Activated CD8-positive, alpha-beta memory T cell treated with anti-CD3 and anti-CD28 coated beads for 1 hour (primary cell): ENCODE measurements around the gene NIPSNAP2.
A peak's percentile ranks its signal among the peaks of the same experiment; 100 is the strongest.
"Not testable (repeated sequence)": the region's sequence is repeated elsewhere in the genome, so short reads cannot be mapped to it uniquely, and the experiment has no call there.

ENCODE experiments used
- DNase-seq, 2 donors: peaks; one replicate each; pipeline ENCODE4 v3.0.0-alpha.2; 2020; ENCODE audit warnings: low read depth in 1 of 2; ENCODE audit errors: extremely low read depth in 1 of 2

The NIPSNAP2 gene

DNA sequence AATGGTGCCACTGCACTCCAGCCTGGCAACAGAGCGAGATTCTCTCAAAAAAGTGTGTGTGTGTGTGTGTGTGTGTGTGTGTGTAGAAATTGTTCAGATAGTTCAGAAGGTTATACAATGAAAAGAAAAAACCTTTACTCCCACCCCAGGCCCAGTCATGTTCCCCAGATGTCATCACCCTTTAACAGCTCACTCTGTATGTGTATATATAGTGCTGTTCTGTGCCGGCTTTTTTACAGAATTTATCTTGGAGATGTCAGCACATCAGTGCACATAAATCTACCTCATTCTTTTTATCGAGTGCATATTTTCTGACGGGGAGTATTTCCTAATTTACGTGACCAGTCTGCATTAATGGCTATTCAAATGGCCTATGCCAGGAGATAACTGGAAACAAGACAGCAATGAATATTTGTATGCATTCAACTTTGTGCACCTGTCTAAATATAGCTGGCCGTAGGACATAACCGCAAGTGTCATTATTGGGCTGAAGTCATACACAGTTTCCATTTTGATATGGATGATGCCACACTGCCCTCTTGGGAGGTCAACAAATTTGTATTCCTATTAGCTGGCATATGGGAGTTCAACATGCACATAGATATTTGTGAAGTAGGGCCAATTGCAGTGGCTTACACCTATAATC is 11.7 kb downstream of the NIPSNAP2 start:
- no peak for DNase-seq

GRCh38 chr7:55977831-55978230 is 13.4 kb downstream of the NIPSNAP2 start:
- DNase-seq, result no peak

GRCh38 chr7:55980266-55980665 is 15.9 kb downstream of the NIPSNAP2 start:
- DNase-seq, result no peak

GRCh38 chr7:55983537-55983936 is 19.2 kb downstream of the NIPSNAP2 start:
- DNase-seq, result no peak

DNA sequence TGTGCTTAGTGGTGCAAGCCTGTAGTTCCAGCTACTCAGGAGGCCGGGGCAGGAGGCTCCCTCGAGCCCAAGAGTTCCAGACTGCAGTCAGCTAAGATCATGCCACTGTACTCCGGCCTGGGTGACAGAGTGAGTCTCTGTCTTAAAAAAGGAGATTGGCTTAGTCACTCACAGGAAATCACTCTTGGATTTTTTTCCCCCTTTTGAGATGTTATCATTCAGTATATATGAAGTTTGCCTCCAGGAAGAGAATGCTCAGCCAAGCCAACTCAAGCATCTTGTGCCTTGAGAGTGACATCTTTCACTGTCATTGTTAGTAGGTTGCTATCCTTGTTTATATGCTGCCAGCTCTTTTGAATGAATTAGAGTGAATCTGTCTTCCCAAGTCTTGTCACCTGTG is 28.0 kb downstream of the NIPSNAP2 start:
- DNase-seq, result no peak

GRCh38 chr7:55996856-55997500 is 32.6 kb downstream of the NIPSNAP2 start:
- DNase-seq, result no peak

DNA sequence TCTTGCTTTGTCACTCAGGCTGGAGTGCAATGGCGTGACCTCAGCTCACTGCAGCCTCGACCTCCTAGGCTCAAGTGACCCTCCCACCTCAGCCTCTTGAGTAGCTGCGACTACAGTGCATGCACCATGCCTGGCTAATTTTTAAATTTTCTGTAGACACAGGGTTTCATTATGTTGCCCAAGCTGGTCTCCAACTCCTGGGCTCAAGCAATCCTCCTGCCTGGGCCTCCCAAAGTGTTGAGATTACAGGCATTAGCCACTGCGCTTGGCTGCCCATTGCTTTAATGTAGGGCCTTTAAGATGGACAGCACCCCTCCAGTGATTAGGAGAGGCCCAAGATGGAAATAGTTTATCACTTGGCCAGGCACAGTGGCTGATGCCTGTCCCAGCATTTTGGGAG is 39.4 kb downstream of the NIPSNAP2 start:
- DNase-seq, result no peak

DNA sequence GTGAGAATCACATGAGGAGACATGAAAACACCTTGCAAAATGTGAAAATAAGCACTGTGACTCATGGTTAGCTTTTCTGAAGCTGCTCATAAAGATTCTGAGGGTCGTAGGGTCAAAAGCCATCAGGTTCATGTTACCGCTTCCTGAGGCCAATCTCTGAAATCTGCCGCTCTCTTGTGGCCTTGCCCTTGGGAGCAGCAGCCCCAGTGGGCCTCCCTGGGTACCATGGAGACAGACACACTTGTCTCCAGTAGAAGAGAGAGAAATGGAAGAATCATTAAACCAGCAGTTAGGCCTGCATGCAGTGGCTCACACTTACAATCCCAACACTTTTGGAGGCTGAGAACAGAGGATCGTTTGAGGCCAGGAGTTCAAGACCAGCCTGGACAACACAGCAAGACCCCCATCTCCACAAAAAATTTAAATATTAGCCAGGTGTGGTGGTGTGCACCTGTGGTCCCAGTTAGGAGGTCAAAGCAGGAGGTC is 42.8 kb downstream of the NIPSNAP2 start:
- no peak for DNase-seq

- no peak for DNase-seq
Measured at GRCh38 chr7:56007891-56008290, 43.5 kb downstream of the NIPSNAP2 start.

DNA sequence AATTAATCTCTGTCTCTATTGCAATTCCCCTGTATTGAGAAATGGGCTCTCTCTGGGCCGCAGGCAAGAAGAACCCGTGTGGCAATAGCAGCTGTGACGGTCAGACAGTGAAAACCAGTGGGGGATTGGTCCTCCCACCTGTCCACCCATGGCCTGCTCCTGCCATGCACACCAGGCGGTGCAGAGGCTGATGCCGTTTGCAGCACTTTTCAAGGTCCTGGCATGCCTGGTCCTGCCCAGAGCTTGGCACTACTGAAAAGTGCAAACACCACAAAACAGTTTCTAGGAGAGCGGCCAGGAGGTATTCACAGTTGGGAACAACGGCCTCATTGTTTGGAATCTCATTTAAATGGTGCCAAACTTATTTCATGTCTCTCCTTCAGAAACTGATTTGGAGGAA is 45.3 kb downstream of the NIPSNAP2 start:
- no peak for DNase-seq

GRCh38 chr7:56017015-56017414 is 52.6 kb downstream of the NIPSNAP2 start:
- DNase-seq, result not testable (repeated sequence)

DNA sequence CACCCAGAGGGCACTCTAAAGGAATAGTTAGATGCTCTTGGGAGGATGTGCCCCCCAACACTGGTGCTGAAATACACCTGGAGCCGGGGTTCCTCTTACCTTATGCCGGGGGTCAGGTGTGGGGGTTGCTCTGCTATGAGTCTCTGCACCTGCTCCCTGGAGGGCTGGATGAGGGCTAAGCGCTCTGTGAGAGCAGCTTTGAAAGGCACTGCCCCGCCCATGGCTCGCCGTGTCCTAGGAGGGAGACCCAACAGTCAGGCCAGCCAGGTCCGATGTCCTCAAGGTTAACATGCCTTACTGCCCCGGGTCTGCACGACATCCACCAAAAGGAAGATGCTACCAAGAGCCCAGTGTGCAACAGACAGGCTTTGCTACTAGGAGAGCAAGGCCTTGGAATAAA is 55.1 kb downstream of the NIPSNAP2 start:
- no peak for DNase-seq

DNA sequence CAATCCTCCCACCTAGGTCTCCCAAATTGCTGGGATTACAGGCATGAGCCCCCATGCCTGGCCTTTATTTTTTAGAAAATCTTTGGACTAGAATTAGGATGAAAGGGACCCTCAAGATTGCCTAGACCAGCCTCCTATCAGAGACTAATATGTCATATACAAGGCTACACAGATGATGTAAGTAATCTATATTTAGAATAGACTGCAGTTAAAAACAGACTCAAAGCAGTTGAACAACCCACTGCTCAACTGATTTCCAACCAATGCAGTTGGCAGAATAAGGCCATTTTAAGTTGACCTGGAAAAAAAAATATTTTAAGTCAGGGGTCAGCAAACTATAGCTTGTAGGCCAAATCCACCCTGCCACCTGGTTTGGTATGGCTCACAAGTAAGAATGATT is 59.1 kb downstream of the NIPSNAP2 start:
- no peak for DNase-seq

DNA sequence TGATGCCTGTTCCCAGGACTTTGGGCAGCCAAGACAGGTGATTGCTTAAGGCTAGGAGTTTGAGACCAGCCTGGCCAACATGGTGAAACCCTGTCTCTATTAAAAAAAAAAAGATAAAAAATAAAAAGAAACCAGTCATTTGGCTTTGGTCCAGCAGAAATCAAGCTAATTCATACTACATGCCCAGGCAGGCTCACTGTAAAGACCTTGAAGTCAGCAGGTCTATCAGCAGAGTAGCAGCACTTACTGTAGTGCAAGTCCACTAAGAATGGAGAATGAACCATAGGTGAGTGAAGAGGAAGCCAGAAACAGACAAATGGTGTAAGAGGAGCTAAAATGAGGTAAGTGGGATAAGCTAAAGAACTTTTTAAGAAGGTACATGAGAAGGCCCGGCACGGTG is 62.2 kb downstream of the NIPSNAP2 start:
- DNase-seq, result no peak

- no peak for DNase-seq
Measured at GRCh38 chr7:56028942-56029630, 64.7 kb downstream of the NIPSNAP2 start.

DNA sequence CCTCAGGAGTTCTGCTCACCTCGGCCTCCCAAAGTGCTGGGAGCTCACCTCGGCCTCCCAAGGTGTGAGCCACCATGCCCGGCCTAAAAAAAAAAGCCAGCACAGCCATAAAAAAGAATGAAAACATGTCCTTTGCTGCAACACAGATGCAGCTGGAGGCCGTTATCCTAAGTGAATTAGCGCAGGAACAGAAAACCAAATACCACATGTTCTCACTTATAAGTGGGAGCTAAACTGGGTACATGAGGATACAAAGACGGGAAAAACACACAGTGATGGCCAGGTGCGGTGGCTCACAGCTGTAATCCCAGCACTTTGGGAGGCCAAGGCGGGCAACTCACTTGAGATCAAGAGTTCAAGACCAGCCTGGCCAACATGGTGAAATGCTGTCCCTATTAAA is 66.0 kb downstream of the NIPSNAP2 start:
- no peak for DNase-seq

- not testable (repeated sequence) for DNase-seq
Measured at GRCh38 chr7:56031556-56031955, 67.2 kb downstream of the NIPSNAP2 start.

GRCh38 chr7:56032578-56032977 is 68.2 kb downstream of the NIPSNAP2 start:
- not testable (repeated sequence) for DNase-seq

GRCh38 chr7:56033671-56034432 is 69.5 kb downstream of the NIPSNAP2 start:
- DNase-seq, result peak; percentile 21 to 51

- no peak for DNase-seq
Measured at GRCh38 chr7:56040730-56041129, 76.3 kb downstream of the NIPSNAP2 start.

GRCh38 chr7:56045758-56046157 is 81.4 kb downstream of the NIPSNAP2 start:
- DNase-seq, result not testable (repeated sequence)
